ENCODE data around the gene PAF1. TPM values are rescaled to one million over a fixed set of nuclear protein-coding genes. Genes with fewer than 3 reads are reported as not detected.

Gene PAF1
- total RNA-seq, 1 donor = 45.4 TPM

DNA sequence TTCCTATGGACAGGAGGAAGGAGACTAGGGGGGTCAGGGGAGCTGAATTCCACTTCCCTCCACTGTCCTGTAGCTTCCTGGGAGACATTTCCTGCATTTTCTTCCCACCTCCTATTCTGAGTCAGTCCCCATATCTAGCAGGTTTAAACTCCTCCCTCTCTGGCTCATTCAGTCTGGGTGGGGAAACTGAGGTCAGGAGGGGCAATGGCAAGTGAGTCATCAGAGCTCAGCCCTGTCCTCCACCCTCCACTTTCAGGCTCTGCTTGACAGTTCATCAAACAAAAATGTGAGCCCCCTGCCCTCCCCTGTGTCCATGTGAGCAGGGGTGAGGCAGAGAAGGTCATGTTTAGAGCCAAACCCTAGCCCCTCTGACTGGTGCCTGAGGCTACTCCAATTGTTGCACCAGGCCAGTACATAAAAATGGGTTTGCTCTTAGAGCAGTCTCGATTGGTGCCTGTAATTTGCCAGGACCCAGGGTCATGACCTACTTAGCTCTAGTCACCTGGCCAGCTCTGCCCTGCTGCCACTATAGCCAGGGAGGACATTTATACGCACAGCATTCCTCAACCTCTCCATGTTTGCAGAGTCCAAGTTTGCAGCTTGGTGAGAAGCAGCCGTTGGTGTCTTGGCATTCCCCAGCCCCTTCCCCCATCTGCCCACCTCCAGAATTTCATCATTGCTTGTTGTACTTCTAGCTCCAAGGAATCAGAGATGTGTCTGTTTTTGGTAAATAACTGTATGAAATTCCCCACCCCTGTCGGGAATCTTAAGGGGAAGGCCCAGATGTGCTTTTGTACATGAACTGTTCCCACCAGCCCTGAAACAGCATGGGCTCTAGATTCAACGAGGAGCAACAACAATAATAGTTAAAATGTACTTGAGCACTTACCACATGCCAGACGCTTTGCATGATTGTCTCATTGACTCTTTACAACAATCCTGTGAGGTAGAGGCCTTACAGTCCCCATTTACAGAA, 27.9 kb downstream of the PAF1 start:
- TF ChIP-seq, protein P1, sequence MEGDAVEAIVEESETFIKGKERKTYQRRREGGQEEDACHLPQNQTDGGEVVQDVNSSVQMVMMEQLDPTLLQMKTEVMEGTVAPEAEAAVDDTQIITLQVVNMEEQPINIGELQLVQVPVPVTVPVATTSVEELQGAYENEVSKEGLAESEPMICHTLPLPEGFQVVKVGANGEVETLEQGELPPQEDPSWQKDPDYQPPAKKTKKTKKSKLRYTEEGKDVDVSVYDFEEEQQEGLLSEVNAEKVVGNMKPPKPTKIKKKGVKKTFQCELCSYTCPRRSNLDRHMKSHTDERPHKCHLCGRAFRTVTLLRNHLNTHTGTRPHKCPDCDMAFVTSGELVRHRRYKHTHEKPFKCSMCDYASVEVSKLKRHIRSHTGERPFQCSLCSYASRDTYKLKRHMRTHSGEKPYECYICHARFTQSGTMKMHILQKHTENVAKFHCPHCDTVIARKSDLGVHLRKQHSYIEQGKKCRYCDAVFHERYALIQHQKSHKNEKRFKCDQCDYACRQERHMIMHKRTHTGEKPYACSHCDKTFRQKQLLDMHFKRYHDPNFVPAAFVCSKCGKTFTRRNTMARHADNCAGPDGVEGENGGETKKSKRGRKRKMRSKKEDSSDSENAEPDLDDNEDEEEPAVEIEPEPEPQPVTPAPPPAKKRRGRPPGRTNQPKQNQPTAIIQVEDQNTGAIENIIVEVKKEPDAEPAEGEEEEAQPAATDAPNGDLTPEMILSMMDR (IDR thresholded peaks at IDR 0.05; ENCODE audit: insufficient read depth, low read length) = no peak
- H3K4me3 ChIP-seq (ENCODE audit: low read depth, low read length) = no peak overlapping the region
- DNase-seq (ENCODE audit: low read depth) = peak; percentile 83

DNA sequence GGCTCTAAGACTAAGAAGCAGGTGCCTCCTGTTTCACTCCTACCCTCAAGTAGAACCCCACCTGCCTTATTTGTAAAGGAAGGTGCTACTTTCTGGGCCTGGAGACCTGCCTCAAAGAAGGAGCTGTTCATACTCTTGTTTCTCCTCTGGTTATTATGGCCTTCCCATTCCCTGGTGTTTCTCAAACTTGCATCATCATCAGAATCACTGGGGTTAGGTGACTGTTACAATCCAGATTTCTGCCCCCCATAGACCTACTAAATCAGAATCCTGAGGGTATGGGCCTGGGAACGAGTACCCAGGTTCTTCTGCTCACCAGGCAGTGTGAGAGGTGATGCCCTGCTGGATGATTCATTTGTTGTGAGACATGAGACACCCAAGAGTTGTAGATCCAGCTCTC, 30.3 kb downstream of the PAF1 start:
- no peak overlapping the region for H3K4me3 ChIP-seq (ENCODE audit: low read depth, low read length)
- TF ChIP-seq, protein P1 (IDR thresholded peaks at IDR 0.05; ENCODE audit: insufficient read depth, low read length) = no peak
- peak; percentile 29 for DNase-seq (ENCODE audit: low read depth)

DNA sequence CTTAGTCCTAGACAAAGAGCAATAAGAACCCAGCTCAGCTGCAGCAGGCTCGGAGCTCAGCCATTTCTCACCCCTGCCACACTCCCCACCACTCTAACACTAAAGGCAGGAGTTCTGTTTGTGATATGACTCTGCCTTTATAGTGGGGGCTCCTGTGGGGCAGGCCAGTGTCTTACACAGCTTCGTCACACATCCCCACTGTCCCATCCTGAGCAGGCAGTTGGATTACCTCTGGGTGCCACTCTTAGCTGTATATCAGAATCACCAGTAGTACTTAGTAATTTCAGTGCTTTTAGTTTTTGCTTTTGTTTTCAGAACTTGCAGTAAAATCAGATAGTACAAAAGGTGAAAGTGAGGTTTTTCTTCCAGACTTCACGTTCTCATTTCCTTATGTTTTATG, 31.9 kb downstream of the PAF1 start:
- no peak for DNase-seq (ENCODE audit: low read depth)
- no peak overlapping the region for H3K4me3 ChIP-seq (ENCODE audit: low read depth, low read length)
- TF ChIP-seq, protein P1 (IDR thresholded peaks at IDR 0.05; ENCODE audit: insufficient read depth, low read length) = no peak

DNA sequence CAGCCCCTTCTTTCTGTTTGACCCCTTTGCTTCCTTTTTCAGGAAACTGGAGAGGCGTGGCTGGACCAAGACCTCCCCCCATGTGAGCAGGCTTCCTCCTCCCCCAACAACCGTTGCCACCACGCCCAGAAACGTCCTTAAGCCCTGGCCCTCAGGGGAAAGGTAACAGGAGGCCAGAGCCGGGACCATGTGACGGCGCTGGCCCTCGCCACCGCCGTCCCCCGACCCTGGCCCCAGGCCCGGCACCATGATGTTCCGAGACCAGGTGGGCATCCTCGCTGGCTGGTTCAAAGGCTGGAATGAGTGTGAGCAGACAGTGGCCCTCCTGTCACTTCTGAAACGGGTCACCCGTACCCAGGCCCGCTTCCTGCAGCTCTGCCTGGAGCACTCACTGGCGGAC, 34.3 kb downstream of the PAF1 start:
- no peak for DNase-seq (ENCODE audit: low read depth)
- TF ChIP-seq, protein P1 (IDR thresholded peaks at IDR 0.05; ENCODE audit: insufficient read depth, low read length) = no peak
- no peak overlapping the region for H3K4me3 ChIP-seq (ENCODE audit: low read depth, low read length)

DNA sequence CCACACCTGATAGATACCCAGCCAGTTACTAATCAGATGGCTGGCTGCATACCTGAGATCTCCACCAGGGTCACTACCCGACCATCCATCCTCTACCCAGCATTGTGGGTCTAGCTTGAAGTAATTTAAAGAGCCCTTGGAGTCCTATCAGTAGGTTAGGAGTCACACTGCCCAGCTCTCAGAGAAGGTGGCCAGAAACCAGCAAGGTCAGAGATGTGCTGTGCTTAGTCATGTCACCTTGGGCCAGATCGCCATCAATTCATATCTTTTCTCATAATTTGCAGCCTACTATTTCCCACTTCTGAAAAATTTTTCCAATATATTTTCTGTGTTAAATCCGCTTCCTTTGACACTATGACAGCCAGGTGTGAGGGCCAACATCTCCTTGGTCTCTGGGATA, 34.8 kb downstream of the PAF1 start:
- no peak for DNase-seq (ENCODE audit: low read depth)
- H3K4me3 ChIP-seq (ENCODE audit: low read depth, low read length) = no peak overlapping the region
- TF ChIP-seq, protein P1 (IDR thresholded peaks at IDR 0.05; ENCODE audit: insufficient read depth, low read length) = no peak

DNA sequence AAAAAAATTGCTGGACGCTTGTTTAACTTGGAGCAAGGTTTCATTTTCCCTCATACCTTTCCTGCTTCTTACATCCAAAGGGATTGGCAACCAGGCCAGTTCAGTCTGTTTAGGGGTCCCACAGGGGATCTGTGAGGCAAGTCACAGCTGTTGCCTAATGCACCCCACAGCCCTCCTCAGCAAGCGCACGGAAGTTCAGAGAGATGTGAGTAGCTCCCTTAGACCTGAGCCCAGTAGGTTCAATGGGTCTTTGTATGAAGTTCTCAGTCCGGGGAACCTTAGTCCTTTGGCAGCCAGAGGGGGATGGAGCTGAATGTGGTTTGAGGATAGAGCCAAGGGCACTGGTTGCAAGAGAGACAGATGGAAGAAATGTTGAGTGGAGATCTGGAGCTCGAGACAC, 35.7 kb downstream of the PAF1 start:
- TF ChIP-seq, protein P1 (IDR thresholded peaks at IDR 0.05; ENCODE audit: insufficient read depth, low read length) = no peak
- H3K4me3 ChIP-seq (ENCODE audit: low read depth, low read length) = no peak overlapping the region
- no peak for DNase-seq (ENCODE audit: low read depth)
